NCI-H524 (cell line): Measurements from ENCODE around the gene RASAL1.

Experiments
- DNase-seq, 2 experiments: peaks; one replicate each; lab custom pipeline; 2025; lab: John Stamatoyannopoulos, UW

The RASAL1 gene

GRCh38 chr12:113057565-113058485, 77.7 kb downstream of the RASAL1 start:
- DNase-seq = no peak

GRCh38 chr12:113056631-113057488, 78.7 kb downstream of the RASAL1 start, which contains the start of gene DTX1:
TSS of gene DTX1 (plus strand) at chr12:113056730. CDS start at chr12:113058193, 1,463 bp downstream.
- DNase-seq = no peak

GRCh38 chr12:113056381-113056630, 79.3 kb downstream of the RASAL1 start:
- DNase-seq = no peak

GRCh38 chr12:113055594-113056380, 79.8 kb downstream of the RASAL1 start:
- DNase-seq = no peak

- no peak for DNase-seq
Measured at GRCh38 chr12:113054948-113055486, 80.5 kb downstream of the RASAL1 start.

- no peak for DNase-seq
Measured at GRCh38 chr12:113052326-113052725, 83.2 kb downstream of the RASAL1 start.

DNA sequence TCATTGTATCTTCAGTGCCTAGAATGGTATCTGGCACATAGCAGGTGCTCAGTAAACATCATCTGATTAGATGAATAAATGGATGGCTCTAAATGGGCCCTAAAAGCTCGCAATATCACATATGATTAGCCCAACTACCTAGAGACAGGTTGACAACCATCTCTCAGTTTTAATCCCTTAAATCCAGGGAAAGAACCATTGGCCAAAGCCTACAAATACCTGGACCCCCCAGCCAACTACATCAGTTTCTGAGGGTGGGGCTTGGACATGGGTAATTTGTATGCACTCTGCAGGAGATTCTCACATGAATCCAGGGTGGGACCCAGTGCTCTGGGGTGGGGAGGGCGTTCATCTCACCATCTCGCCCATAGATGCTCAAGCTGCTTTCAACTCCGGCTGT, 83.8 kb downstream of the RASAL1 start:
- DNase-seq = no peak

DNA sequence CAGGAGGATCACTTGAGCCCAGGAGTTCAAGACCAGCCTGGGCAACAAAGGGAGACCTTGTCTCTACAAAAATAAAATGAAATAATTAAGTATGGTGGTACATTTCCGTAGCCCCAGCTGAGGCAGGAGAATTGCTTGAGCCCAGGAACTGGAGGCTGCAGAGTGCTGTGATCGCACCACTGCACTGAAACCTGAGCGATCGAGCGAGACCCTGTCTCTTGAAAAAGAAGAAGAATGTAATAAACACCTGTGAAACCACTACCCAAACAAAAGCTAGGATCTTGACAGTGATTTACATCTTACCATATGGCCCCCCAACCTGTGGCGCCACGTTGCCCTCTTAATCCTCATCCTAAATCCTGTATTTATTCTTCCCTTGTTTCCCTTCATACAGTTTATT, 84.8 kb downstream of the RASAL1 start:
- DNase-seq = peak in 1 of 2 experiments; percentile 27

- DNase-seq = peak in 1 of 2 experiments; percentile 10
Measured at GRCh38 chr12:113049976-113050742, 85.4 kb downstream of the RASAL1 start.
